PC-3 (cell line): Measurements from ENCODE around the gene RIMBP2. TPM values are rescaled to one million over a fixed set of nuclear protein-coding genes. Genes with fewer than 3 reads are reported as not detected.

ENCODE experiments used
- ATAC-seq: fragments of 200-7000 bp; cut with Tn5 transposase; 2 replicates; pipeline ENCODE4 v1.9.1; 2020; ENCODE audit warnings: mild to moderate bottlenecking, moderate library complexity
- BruUV-seq: library from RNA; stranded (reverse); fragments of 400-500 nt; replicated peaks from 2 replicates; lab custom pipeline; 2021; lab: Mats Ljungman, UMichigan
- CTCF ChIA-PET: fragments of 300-600 bp; sonication (Branson Sonifier 250); formaldehyde crosslinking; loops from one replicate; lab custom pipeline; 2022; ENCODE audit warnings: antibody characterized with exemption; lab: Charles Lee
- POLR2A ChIA-PET: fragments of 300-600 bp; sonication (Branson Sonifier 250); formaldehyde crosslinking; loops from one replicate; lab custom pipeline; 2022; ENCODE audit warnings: antibody characterized with exemption; ENCODE audit not compliant: unreplicated experiment; lab: Charles Lee
- DNase-seq: peaks from one replicate; pipeline ENCODE4 v3.0.0-alpha.2; 2015
- H2AFZ ChIP-seq: fragments of 300-600 bp; sonication (generic); 2 replicates; pipeline ENCODE4 v1.6.0; 2016; ENCODE audit warnings: antibody characterized with exemption, low read length
- H3F3A ChIP-seq: fragments of 300-600 bp; sonication (generic); one replicate; pipeline ENCODE4 v1.6.0; 2017; ENCODE audit warnings: antibody characterized with exemption, low read length, control low read depth, mild to moderate bottlenecking; ENCODE audit not compliant: unreplicated experiment
- H3K27ac ChIP-seq: fragments of 300-600 bp; sonication (generic); 2 replicates; pipeline ENCODE4 v1.5.1; 2016; ENCODE audit warnings: mild to moderate bottlenecking, low read length
- H3K27me3 ChIP-seq: fragments of 300-600 bp; sonication (generic); 2 replicates; pipeline ENCODE4 v1.6.1; 2016; ENCODE audit warnings: low read length, mixed read lengths
- H3K36me3 ChIP-seq: fragments of 300-600 bp; sonication (generic); 2 replicates; pipeline ENCODE4 v1.6.1; 2016; ENCODE audit warnings: low read depth, mixed run types, low read length, mixed read lengths
- H3K4me1 ChIP-seq: fragments of 300-600 bp; sonication (generic); 2 replicates; pipeline ENCODE4 v1.5.1; 2016; ENCODE audit warnings: low read length; ENCODE audit not compliant: insufficient read depth
- H3K4me2 ChIP-seq: fragments of 300-600 bp; sonication (generic); 2 replicates; pipeline ENCODE4 v1.6.0; 2016; ENCODE audit warnings: low read length
- H3K4me3 ChIP-seq: fragments of 300-600 bp; sonication (generic); 2 replicates; pipeline ENCODE4 v1.5.1; 2016; ENCODE audit warnings: mild to moderate bottlenecking, low read length, mixed read lengths
- H3K79me2 ChIP-seq: fragments of 300-600 bp; sonication (generic); 2 replicates; pipeline ENCODE4 v1.6.1; 2017; ENCODE audit warnings: low read length, mixed read lengths
- H3K9ac ChIP-seq: fragments of 300-600 bp; sonication (generic); 2 replicates; pipeline ENCODE4 v1.6.0; 2016; ENCODE audit warnings: mild to moderate bottlenecking, low read length
- H3K9me2 ChIP-seq: fragments of 300-600 bp; sonication (generic); replicated peaks from 2 replicates; pipeline ENCODE4 v1.6.1; 2016; ENCODE audit warnings: mixed run types, low read length, mixed read lengths
- H3K9me3 ChIP-seq: fragments of 300-600 bp; sonication (generic); 2 replicates; pipeline ENCODE4 v1.6.1; 2016; ENCODE audit warnings: low read length, mixed read lengths
- H4K20me1 ChIP-seq: fragments of 300-600 bp; sonication (generic); 2 replicates; pipeline ENCODE4 v1.6.1; 2016; ENCODE audit warnings: low read length, mixed read lengths
- CTCF ChIP-seq: fragments of 300-600 bp; sonication (generic); conservative IDR thresholded peaks from 2 replicates; pipeline ENCODE4 v1.5.1; 2017; ENCODE audit warnings: antibody characterized with exemption, low read depth, mild to moderate bottlenecking, low read length
- EZH2 ChIP-seq: fragments of 300-600 bp; sonication (generic); IDR thresholded peaks from one replicate; pipeline ENCODE4 v1.6.1; 2017; ENCODE audit warnings: antibody characterized with exemption, mild to moderate bottlenecking, low read length; ENCODE audit not compliant: unreplicated experiment
- EZH2phosphoT487 ChIP-seq: fragments of 300-600 bp; sonication (generic); IDR thresholded peaks from 2 replicates; pipeline ENCODE4 v1.6.1; 2018; ENCODE audit warnings: mild to moderate bottlenecking, antibody characterized with exemption, low read length, borderline replicate concordance
- intact Hi-C: fragments of 100-400 bp; cut with micrococcal nuclease; formaldehyde crosslinking; loops from 2 replicates; pipeline ENCODE4 v1.9.0; 2023
- total RNA-seq: library from RNA; depleted of rRNA; stranded (reverse); fragments of >200 nt; gene quantifications from 2 replicates; pipeline ENCODE4 v1.2.3, GENCODE V29; 2014

RIMBP2 gene
- total RNA-seq, 1 experiment from 2014 or later = not detected

GRCh38 chr12:130705178-130705822 is 10.8 kb downstream of the RIMBP2 start:
- Histone ChIP-seq H3K4me2 (no peak overlapping the region), H3K9me3 (no peaks in the 10 kb centered on the region), H3K9me2 (no peaks in the 10 kb centered on the region), H3K79me2 (no peaks in the 10 kb centered on the region), H3K36me3 (no peaks in the 10 kb centered on the region), H3K4me3 (no peak overlapping the region), H4K20me1 (no peaks in the 10 kb centered on the region), H2AFZ (no peak overlapping the region), H3K27ac (no peak overlapping the region), H3K27me3 (no peaks in the 10 kb centered on the region), H3K4me1 (no peaks in the 10 kb centered on the region), H3F3A (no peaks in the 10 kb centered on the region), H3K9ac (no peak overlapping the region)
- ChIA-PET CTCF (no interaction called here), POLR2A (no interaction called here)
- BruUV-seq = no TSS peak
- TF ChIP-seq CTCF (no peak), EZH2phosphoT487 (no peak), EZH2 (no peak)
- ATAC-seq (no peak), DNase-seq (no peak)
- intact Hi-C loops = no loop called here

- no peak overlapping the region for H3K4me2 ChIP-seq
- H3K27ac ChIP-seq = no peak overlapping the region
- H3K4me1 ChIP-seq = no peaks in the 10 kb centered on the region
- no peaks in the 10 kb centered on the region for H4K20me1 ChIP-seq
- no peak overlapping the region for H3K9ac ChIP-seq
- H3K9me2 ChIP-seq = no peaks in the 10 kb centered on the region
- no peaks in the 10 kb centered on the region for H3F3A ChIP-seq
- H2AFZ ChIP-seq = no peak overlapping the region
- no TSS peak for BruUV-seq
- H3K79me2 ChIP-seq = no peaks in the 10 kb centered on the region
- no peak overlapping the region for H3K4me3 ChIP-seq
- H3K9me3 ChIP-seq = no peaks in the 10 kb centered on the region
- intact Hi-C loops = no loop called here
- TF ChIP-seq CTCF (no peak), EZH2phosphoT487 (no peak), EZH2 (no peak)
- CTCF ChIA-PET = no interaction called here
- no peaks in the 10 kb centered on the region for H3K27me3 ChIP-seq
- POLR2A ChIA-PET = no interaction called here
- DNase-seq (no peak), ATAC-seq (no peak)
- H3K36me3 ChIP-seq = no peaks in the 10 kb centered on the region
These were observed 11.5 kb downstream of the RIMBP2 start for GRCh38 chr12:130704606-130705005.

GRCh38 chr12:130703733-130704375 is 12.2 kb downstream of the RIMBP2 start:
- no peaks in the 10 kb centered on the region for H4K20me1 ChIP-seq
- H3K36me3 ChIP-seq = no peaks in the 10 kb centered on the region
- no TSS peak for BruUV-seq
- TF ChIP-seq CTCF (no peak), EZH2phosphoT487 (no peak), EZH2 (no peak)
- no peak for ATAC-seq
- no peaks in the 10 kb centered on the region for H3K79me2 ChIP-seq
- H3K4me2 ChIP-seq = no peak overlapping the region
- ChIA-PET CTCF (no interaction called here), POLR2A (no interaction called here)
- intact Hi-C loops = no loop called here
- H3K9me3 ChIP-seq = no peaks in the 10 kb centered on the region
- H3K9me2 ChIP-seq = no peaks in the 10 kb centered on the region
- no peak overlapping the region for H3K4me3 ChIP-seq
- DNase-seq = no peak
- no peaks in the 10 kb centered on the region for H3K4me1 ChIP-seq
- H3K9ac ChIP-seq = no peak overlapping the region
- no peak overlapping the region for H3K27ac ChIP-seq
- H3F3A ChIP-seq = no peaks in the 10 kb centered on the region
- no peak overlapping the region for H2AFZ ChIP-seq
- no peaks in the 10 kb centered on the region for H3K27me3 ChIP-seq
